Stimulated activated CD4-positive, alpha-beta T cell treated with anti-CD3 and anti-CD28 coated beads, TNF-alpha, amount 100 ng/mL, for 24 hours (primary cell): ENCODE measurements around the gene OGFOD2.
A peak's percentile ranks its signal among the peaks of the same experiment; 100 is the strongest.

Experiments used
- DNase-seq, 3 experiments: peaks; one replicate each; pipeline ENCODE4 v3.0.0-alpha.2; 2020; ENCODE audit warnings: low read depth in 3 of 3

The OGFOD2 gene

DNA sequence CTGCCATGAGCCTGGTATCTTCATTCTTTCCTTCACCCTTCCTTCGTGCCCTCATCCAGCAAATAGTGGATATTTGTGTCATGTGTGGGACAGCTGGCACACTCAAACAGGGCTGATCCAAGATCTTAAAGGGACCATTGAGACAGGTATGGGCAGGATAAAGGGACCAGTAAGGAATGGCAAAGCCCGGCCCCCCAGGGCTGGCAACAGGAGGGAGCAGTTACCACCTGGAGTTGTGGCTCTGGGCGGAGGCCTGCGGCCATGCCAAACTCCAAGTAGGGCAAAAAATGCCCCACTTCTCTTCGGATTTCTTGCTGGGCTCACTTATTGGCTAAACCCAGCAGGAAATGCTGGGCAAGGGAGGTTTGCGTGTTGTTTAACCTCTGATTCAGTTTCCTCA lies 2.1 kb downstream of the OGFOD2 start:
- no peak for DNase-seq

DNA sequence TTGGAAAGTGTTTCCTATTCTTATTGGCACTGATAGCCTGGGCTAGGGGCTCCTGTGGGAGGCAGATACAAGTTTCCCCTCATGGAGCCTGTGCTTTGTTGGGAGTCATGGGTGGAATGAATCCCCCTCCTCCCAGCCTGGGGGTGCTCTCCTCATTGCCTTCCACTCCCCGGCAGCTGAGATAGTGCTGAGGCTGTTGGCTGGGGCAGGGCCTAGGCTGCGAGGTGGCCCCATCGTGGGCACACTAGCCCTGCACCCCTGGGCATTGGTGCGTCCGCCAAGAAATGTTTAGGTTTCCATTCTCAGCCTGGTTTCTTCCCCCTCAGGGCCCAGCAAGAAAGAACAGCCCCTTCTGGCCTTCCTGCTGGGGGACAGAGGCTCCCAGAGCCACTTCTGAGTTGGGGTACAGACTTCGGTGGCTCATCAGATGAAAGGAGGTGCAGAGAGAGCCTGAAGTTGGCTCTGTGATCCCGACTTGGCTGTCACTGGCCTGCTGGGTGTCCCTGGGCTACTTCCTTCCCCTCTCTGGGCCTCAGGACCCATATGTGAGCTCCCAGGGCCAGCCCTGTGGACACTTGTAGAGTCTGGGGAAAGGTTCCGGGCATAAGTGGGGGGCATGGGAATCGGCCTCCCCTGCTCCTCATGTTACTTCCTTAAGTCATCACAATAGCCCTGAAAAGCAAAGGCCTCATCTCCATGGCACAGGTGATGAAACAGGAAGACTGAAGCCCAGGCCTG lies 2.8 kb downstream of the OGFOD2 start:
- DNase-seq = no peak

- DNase-seq = no peak
Observed at GRCh38 chr12:122978507-122978955, 3.5 kb downstream of the OGFOD2 start.

DNA sequence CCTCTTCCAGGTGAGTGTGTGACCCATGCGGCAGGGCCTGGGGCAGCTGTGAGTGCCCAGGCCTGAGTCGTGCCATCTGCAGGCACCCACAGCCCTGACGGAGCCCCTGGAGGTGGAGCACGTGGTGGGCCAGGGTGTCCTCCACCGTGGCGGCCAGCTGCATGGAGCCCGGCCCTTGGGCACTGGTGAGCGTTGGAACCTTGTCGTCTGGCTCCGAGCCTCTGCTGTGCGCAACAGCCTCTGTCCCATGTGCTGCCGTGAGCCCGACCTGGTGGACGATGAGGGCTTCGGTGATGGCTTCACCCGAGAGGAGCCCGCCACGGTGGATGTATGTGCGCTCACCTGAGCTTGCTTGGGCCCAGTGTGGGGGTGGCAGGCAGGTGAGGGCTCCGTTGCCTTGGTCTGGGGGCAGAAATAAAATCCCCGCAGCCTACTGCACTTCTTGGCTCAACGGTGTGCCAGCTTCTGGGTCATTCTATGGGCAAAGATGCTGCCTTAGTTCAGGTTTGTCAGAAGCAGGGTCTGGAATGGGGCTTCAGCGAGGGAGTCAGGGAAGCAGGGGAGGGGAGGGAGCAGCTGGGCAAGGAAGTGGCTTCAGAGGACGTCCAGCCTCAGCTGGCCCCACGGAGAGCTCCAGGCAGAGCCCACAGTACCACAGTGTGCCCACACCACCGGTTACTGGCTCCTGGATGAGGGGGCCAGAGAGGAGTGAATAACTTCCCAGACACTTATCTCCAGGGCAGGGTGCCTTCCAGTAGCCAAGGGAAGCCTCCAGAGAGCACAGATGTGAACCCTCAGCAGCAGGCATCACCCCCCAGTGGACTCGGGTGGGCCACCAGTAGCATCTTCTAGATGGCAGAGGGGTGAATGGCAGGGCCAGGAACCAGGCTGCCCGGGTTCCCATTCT lies 4.2 kb downstream of the OGFOD2 start:
- DNase-seq = no peak

DNA sequence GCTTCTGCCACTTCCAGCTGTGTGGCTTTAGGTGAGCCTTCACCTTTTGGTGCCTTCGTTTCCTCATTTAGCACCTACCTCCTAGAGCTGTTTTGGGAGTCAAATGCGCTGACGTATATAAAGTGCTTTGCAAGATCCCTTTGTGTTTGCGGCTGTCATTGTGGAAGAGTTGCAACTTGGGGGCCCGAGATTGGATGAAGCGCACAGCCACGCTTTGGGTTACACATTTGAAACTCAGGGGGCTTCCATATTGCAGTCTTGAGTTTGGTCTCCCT lies 4.8 kb downstream of the OGFOD2 start:
- no peak for DNase-seq

- DNase-seq = peak; percentile 18 to 67 (median 56)
Observed at GRCh38 chr12:122980183-122981035, 5.4 kb downstream of the OGFOD2 start, which contains the start of gene ARL6IP4. TSS of gene ARL6IP4 (plus strand) at chr12:122980681. CDS start at chr12:122981140, 459 bp downstream.

DNA sequence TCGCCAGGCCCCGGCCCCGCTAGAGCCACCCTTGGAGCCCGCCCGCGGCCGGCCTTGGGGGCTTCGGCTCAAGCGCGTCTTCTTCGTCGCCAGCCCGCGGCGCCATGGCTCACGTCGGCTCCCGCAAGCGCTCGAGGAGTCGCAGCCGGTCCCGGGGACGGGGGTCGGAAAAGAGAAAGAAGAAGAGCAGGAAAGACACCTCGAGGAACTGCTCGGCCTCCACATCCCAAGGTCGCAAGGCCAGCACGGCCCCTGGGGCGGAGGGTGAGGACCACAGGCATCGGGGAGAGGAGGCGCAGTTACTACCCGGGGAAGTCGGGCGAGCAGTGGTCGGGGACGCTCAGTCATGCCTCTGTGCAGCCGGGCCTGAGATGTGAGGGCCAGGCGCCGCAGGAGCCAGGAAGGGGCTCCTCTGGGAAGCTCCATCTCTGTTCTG lies 6.0 kb downstream of the OGFOD2 start:
- DNase-seq = no peak

DNA sequence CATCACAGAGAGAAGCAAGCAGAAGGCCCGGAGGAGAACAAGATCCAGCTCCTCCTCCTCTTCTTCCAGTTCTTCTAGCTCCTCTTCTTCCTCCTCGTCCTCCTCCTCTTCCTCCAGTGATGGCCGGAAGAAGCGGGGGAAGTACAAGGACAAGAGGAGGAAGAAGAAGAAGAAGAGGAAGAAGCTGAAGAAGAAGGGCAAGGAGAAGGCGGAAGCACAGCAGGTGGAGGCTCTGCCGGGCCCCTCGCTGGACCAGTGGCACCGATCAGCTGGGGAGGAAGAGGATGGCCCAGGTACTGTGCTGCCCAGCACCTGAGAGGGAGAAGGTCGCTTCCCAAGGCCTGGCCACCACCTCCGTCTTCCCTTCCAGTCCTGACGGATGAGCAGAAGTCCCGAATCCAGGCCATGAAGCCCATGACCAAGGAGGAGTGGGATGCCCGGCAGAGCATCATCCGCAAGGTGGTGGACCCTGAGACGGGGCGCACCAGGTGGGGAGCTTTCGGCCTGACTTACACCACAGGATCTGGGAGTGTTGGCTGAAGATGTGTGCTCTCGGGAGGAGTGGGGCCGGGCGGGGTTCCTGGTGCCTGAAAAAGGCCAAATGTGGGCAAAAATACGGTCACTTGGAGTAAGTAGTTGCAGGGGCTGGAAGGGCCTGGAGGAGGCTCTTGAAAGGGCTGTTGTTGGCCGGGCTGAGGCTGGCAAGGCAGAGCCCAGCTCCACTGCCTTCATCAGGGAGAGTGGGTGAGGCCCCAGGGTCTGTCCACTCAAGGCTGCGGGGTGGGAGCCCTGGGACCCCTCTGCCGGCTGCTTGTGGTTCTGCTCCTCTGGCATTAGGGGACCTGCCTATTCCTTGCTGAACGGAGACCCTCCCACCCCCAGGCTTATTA lies 6.8 kb downstream of the OGFOD2 start:
- no peak for DNase-seq

- no peak for DNase-seq
Observed at GRCh38 chr12:122982477-122982815, 7.4 kb downstream of the OGFOD2 start.

- DNase-seq = no peak
Observed at GRCh38 chr12:122982963-122983788, 8.1 kb downstream of the OGFOD2 start.

GRCh38 chr12:122983789-122984515 lies 8.9 kb downstream of the OGFOD2 start:
- no peak for DNase-seq

DNA sequence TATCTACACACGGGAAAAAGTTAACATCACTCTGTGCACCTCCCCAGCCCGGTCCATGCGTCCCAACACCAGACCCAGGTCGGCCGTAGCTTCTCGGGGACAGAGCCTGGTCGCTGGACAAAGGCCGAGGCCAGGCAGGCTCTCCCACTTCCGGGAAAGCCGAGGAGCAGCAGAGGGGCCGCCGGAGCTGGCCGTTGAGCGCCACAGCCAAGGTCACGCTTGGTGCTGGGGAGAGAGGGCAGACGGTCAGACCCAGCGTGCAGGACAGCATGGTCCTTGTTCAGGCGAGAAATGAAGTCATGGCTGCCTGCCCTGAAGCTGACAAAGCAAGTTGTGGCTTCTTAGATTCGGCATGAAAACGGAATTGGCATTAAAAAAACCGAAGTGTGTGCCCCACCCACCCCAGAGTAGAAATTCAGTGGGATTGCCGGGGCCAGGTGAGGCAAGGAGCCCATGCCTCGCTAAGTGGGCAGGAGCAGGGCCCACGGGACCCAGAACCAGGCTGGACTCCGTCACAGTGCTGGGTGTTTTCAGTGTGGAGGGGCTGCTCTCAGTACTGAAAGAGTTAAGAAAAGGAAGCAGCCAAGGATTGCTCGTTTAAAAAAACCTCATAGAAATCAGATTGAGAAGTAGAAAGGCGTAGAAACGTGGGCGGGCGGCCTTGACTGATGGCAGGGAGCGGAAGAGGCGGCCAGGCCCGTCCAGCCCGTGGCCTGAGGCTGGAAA lies 9.7 kb downstream of the OGFOD2 start:
- no peak for DNase-seq

GRCh38 chr12:122985338-122986257 lies 10.6 kb downstream of the OGFOD2 start:
- no peak for DNase-seq

- DNase-seq = no peak
Observed at GRCh38 chr12:122986258-122986871, 11.3 kb downstream of the OGFOD2 start.

- DNase-seq = no peak
Observed at GRCh38 chr12:122987086-122987951, 12.3 kb downstream of the OGFOD2 start.

- no peak for DNase-seq
Observed at GRCh38 chr12:122988036-122988435, 13.0 kb downstream of the OGFOD2 start.
